GM23338 (cell line): Measurements from ENCODE around the gene RPUSD3. TPM values are rescaled to one million over a fixed set of nuclear protein-coding genes. Genes with fewer than 3 reads are reported as not detected.

ENCODE experiments used
- ATAC-seq: fragments of 200-7000 bp; cut with Tn5 transposase; 3 replicates; pipeline ENCODE4 v1.9.1; 2020
- DNase-seq: peaks from one replicate; pipeline ENCODE4 v3.0.0-alpha.2; 2015; ENCODE audit warnings: low spot score
- H2AFZ ChIP-seq: fragments of 200-600 bp; sonication (generic); 2 replicates; pipeline ENCODE4 v1.8.0; 2016; ENCODE audit warnings: antibody characterized with exemption, mild to moderate bottlenecking, moderate library complexity
- H3F3A ChIP-seq: fragments of 200-600 bp; sonication (generic); replicated peaks from 2 replicates; pipeline ENCODE4 v1.8.0; 2017; ENCODE audit warnings: antibody characterized with exemption, mixed run types, low read depth
- H3K27ac ChIP-seq: fragments of 200-600 bp; sonication (generic); 2 replicates; pipeline ENCODE4 v1.6.1; 2016; ENCODE audit warnings: low read depth
- H3K27me3 ChIP-seq: fragments of 200-600 bp; sonication (generic); 2 replicates; pipeline ENCODE4 v1.8.0; 2016; ENCODE audit warnings: mild to moderate bottlenecking, mixed run types, moderate library complexity; ENCODE audit not compliant: insufficient read depth
- H3K36me3 ChIP-seq: fragments of 200-600 bp; sonication (generic); 2 replicates; pipeline ENCODE4 v1.8.0; 2016; ENCODE audit warnings: mild to moderate bottlenecking; ENCODE audit not compliant: insufficient read depth
- H3K4me1 ChIP-seq: fragments of 200-600 bp; sonication (generic); 2 replicates; pipeline ENCODE4 v1.8.0; 2016; ENCODE audit warnings: mild to moderate bottlenecking, moderate library complexity; ENCODE audit not compliant: insufficient read depth
- H3K4me2 ChIP-seq: fragments of 200-600 bp; sonication (generic); 2 replicates; pipeline ENCODE4 v1.7.1; 2017; ENCODE audit warnings: mixed run types
- H3K4me3 ChIP-seq: fragments of 200-600 bp; sonication (generic); 2 replicates; pipeline ENCODE4 v1.6.1; 2016; ENCODE audit warnings: mixed run types
- H3K79me2 ChIP-seq: fragments of 200-600 bp; sonication (generic); replicated peaks from 2 replicates; pipeline ENCODE4 v1.8.0; 2017; ENCODE audit warnings: mild to moderate bottlenecking; ENCODE audit not compliant: insufficient read depth
- H3K9me2 ChIP-seq: fragments of 200-600 bp; sonication (generic); 2 replicates; pipeline ENCODE4 v1.8.0; 2017; ENCODE audit not compliant: insufficient read depth
- H4K20me1 ChIP-seq: fragments of 200-600 bp; sonication (generic); replicated peaks from 2 replicates; pipeline ENCODE4 v1.8.0; 2017; ENCODE audit warnings: mild to moderate bottlenecking; ENCODE audit not compliant: insufficient read depth
- H3K27ac Mint-ChIP-seq: 2 replicates; pipeline ENCODE4 v1.8.0; 2020; ENCODE audit warnings: inconsistent platforms, mild to moderate bottlenecking, moderate library complexity, mixed read lengths
- H3K27me3 Mint-ChIP-seq: 3 replicates; pipeline ENCODE4 v1.8.0; 2022; ENCODE audit warnings: low read depth, mild to moderate bottlenecking, moderate library complexity, mixed read lengths, inconsistent platforms; ENCODE audit not compliant: insufficient read depth, poor library complexity
- H3K36me3 Mint-ChIP-seq: 3 replicates; pipeline ENCODE4 v1.8.0; 2021; ENCODE audit warnings: low read depth, mild to moderate bottlenecking, inconsistent platforms, moderate library complexity, mixed read lengths
- H3K4me1 Mint-ChIP-seq: 3 replicates; pipeline ENCODE4 v1.8.0; 2020; ENCODE audit warnings: mild to moderate bottlenecking, inconsistent platforms, mixed read lengths
- H3K4me3 Mint-ChIP-seq: 3 replicates; pipeline ENCODE4 v1.8.0; 2021; ENCODE audit warnings: moderate library complexity, mild to moderate bottlenecking, inconsistent platforms, mixed read lengths
- H3K9me3 Mint-ChIP-seq: 3 replicates; pipeline ENCODE4 v1.8.0; 2020; ENCODE audit warnings: moderate library complexity, mild to moderate bottlenecking, inconsistent platforms, mixed read lengths
- CREB1 ChIP-seq: fragments of 250-450 bp; sonication (Bioruptor Pico); IDR thresholded peaks from 2 replicates; pipeline ENCODE4 v1.5.0; 2020; ENCODE audit warnings: low read depth, mild to moderate bottlenecking, moderate library complexity
- EZH2 ChIP-seq: fragments of 200-600 bp; sonication (generic); IDR thresholded peaks from one replicate; pipeline ENCODE4 v1.8.0; 2017; ENCODE audit warnings: antibody characterized with exemption, mild to moderate bottlenecking, low read depth; ENCODE audit not compliant: unreplicated experiment
- EZH2phosphoT487 ChIP-seq: fragments of 200-600 bp; sonication (generic); IDR thresholded peaks from one replicate; pipeline ENCODE4 v1.8.1; 2018; ENCODE audit warnings: antibody characterized with exemption; ENCODE audit not compliant: unreplicated experiment
- JUNB ChIP-seq: IDR thresholded peaks from one replicate; pipeline ENCODE4 v1.6.1; 2016; ENCODE audit warnings: antibody characterized with exemption; ENCODE audit not compliant: unreplicated experiment
- NANOG ChIP-seq: IDR thresholded peaks from 2 replicates; pipeline ENCODE4 v1.6.1; 2016; ENCODE audit warnings: antibody characterized with exemption, borderline replicate concordance
- POLR2AphosphoS5 ChIP-seq: IDR thresholded peaks from 2 replicates; pipeline ENCODE4 v1.6.1; 2016; ENCODE audit warnings: antibody characterized with exemption, low read depth
- STAT1 ChIP-seq: IDR thresholded peaks from one replicate; pipeline ENCODE4 v1.6.1; 2016; ENCODE audit warnings: antibody characterized with exemption; ENCODE audit not compliant: unreplicated experiment
- ZNF114 ChIP-seq: fragments of 250-450 bp; sonication (Bioruptor Pico); IDR thresholded peaks from 2 replicates; pipeline ENCODE4 v1.5.0; 2020; ENCODE audit warnings: mild to moderate bottlenecking, moderate library complexity
- ZNF331 ChIP-seq: fragments of 250-450 bp; sonication (Bioruptor Pico); IDR thresholded peaks from 2 replicates; pipeline ENCODE4 v1.5.0; 2020; ENCODE audit warnings: low read depth, mild to moderate bottlenecking, moderate library complexity
- polyA plus RNA-seq: library from polyadenylated mRNA; unstranded; fragments of >200 nt; fragmentation: Nextera tagmentation; extraction: Ambion mirVana; gene quantifications from 2 replicates; pipeline ENCODE4 v1.2.1, GENCODE V29; 2016
- total RNA-seq: library from RNA; depleted of rRNA; stranded (reverse); fragments of >200 nt; shearing (Covaris generic); gene quantifications from 2 replicates; pipeline ENCODE4 v1.2.3, GENCODE V29; 2014
- TF ChIP-seq, protein P1 (sequence below): IDR thresholded peaks from one replicate; pipeline ENCODE4 v1.6.1; 2018; ENCODE audit warnings: antibody characterized with exemption; ENCODE audit not compliant: unreplicated experiment
- TF ChIP-seq, protein P2 (sequence below), 2 experiments: fragments of 200-600 bp in 1 of 2; sonication (generic) in 1 of 2; conservative IDR thresholded peaks; 2 replicates each; pipeline versions ENCODE4 v1.5.1 to v1.6.1; 2016 to 2017; ENCODE audit warnings: antibody characterized with exemption in 2 of 2, low read depth in 2 of 2, mild to moderate bottlenecking in 2 of 2, moderate library complexity in 1 of 2
- TF ChIP-seq, protein P3 (sequence below): IDR thresholded peaks from 2 replicates; pipeline ENCODE4 v1.6.1; 2016; ENCODE audit warnings: antibody characterized with exemption

The RPUSD3 gene
- total and polyA plus RNA-seq, 2 experiments from 2014 or later = 64.3 to 73.4 TPM

DNA sequence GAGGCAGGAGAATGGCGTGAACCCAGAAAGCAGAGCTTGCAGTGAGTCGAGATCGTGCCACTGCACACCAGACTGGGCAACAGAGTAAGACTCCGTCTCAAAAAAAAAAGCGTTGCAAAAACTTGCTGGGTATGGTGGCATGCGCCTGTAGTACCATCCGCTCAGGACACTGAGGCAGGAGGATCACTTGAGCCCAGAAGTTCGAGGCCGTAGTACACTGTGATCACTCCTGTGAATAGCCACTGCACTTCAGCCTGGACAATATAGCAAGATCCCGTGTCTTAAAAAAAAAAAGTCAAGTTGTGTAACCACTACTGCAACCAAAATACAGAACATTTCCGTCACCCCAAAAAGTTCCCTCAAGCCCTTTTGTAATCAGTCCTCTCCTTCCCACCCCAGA lies 49.4 kb downstream of the RPUSD3 start (continued):
- TF ChIP-seq, protein P1, sequence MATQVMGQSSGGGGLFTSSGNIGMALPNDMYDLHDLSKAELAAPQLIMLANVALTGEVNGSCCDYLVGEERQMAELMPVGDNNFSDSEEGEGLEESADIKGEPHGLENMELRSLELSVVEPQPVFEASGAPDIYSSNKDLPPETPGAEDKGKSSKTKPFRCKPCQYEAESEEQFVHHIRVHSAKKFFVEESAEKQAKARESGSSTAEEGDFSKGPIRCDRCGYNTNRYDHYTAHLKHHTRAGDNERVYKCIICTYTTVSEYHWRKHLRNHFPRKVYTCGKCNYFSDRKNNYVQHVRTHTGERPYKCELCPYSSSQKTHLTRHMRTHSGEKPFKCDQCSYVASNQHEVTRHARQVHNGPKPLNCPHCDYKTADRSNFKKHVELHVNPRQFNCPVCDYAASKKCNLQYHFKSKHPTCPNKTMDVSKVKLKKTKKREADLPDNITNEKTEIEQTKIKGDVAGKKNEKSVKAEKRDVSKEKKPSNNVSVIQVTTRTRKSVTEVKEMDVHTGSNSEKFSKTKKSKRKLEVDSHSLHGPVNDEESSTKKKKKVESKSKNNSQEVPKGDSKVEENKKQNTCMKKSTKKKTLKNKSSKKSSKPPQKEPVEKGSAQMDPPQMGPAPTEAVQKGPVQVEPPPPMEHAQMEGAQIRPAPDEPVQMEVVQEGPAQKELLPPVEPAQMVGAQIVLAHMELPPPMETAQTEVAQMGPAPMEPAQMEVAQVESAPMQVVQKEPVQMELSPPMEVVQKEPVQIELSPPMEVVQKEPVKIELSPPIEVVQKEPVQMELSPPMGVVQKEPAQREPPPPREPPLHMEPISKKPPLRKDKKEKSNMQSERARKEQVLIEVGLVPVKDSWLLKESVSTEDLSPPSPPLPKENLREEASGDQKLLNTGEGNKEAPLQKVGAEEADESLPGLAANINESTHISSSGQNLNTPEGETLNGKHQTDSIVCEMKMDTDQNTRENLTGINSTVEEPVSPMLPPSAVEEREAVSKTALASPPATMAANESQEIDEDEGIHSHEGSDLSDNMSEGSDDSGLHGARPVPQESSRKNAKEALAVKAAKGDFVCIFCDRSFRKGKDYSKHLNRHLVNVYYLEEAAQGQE = no peak
- no peak for TF ChIP-seq EZH2
- TF ChIP-seq ZNF331 (CRISPR knock-in tag) = no peak
- TF ChIP-seq STAT1 = no peak
- TF ChIP-seq, protein P2, sequence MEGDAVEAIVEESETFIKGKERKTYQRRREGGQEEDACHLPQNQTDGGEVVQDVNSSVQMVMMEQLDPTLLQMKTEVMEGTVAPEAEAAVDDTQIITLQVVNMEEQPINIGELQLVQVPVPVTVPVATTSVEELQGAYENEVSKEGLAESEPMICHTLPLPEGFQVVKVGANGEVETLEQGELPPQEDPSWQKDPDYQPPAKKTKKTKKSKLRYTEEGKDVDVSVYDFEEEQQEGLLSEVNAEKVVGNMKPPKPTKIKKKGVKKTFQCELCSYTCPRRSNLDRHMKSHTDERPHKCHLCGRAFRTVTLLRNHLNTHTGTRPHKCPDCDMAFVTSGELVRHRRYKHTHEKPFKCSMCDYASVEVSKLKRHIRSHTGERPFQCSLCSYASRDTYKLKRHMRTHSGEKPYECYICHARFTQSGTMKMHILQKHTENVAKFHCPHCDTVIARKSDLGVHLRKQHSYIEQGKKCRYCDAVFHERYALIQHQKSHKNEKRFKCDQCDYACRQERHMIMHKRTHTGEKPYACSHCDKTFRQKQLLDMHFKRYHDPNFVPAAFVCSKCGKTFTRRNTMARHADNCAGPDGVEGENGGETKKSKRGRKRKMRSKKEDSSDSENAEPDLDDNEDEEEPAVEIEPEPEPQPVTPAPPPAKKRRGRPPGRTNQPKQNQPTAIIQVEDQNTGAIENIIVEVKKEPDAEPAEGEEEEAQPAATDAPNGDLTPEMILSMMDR (conservative IDR thresholded peaks at IDR 0.05; ENCODE audit: low read depth in 2 of 2) = no peak
- TF ChIP-seq, protein P3, sequence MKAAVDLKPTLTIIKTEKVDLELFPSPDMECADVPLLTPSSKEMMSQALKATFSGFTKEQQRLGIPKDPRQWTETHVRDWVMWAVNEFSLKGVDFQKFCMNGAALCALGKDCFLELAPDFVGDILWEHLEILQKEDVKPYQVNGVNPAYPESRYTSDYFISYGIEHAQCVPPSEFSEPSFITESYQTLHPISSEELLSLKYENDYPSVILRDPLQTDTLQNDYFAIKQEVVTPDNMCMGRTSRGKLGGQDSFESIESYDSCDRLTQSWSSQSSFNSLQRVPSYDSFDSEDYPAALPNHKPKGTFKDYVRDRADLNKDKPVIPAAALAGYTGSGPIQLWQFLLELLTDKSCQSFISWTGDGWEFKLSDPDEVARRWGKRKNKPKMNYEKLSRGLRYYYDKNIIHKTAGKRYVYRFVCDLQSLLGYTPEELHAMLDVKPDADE = no peak
- TF ChIP-seq ZNF114 = no peak

DNA sequence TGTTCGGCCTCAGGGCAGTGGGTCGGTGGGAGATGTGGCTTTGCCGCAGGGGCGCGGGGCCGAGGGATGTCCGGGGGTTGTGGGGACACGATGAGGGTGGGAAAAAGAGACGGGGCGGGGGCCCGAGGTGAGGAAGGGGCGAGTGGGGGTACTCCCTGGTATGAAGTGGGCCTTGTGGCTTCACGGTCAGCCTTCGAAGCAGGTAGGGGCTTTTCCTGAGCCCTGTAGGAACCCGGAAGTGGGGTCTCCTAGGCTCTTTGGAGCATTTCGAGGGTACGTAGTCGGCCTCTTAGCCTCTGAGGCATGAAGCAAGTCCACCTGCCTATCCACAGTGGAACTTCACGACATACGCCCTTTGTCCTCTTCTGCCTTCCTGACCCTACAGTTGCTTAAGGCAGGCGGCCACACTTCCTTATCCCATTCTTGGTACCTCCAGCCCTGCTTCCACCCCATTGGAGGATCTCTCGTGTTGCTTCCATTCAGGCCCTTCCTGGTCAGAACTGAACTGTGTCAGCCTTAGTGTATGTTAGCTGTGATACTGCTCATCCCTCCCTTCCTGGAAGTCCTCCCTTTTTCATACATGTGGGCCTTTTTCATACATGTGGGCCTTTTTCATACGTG lies 50.5 kb downstream of the RPUSD3 start:
- H3K27me3 Mint-ChIP-seq = peaks cover 12% of the 10 kb centered on the region
- Histone ChIP-seq H3K9me2 (0 out of 2 replicates have a peak, but pooled peaks cover 3% of the 10 kb centered on the region), H2AFZ (no peak overlapping the region), H3K4me1 (peaks cover 6% of the 10 kb centered on the region), H3K4me2 (peak overlapping the region; percentile 99), H3K27me3 (no peaks in the 10 kb centered on the region), H3K27ac (peak overlapping the region; percentile 99), H3F3A (peaks cover 15% of the 10 kb centered on the region; the same call in 1 of the 2 replicates), H3K79me2 (peaks cover 40% of the 10 kb centered on the region), H3K36me3 (peaks cover 14% of the 10 kb centered on the region), H3K4me3 (peak overlapping the region; percentile 92), H4K20me1 (no peaks in the 10 kb centered on the region; the same call in 1 of the 2 replicates)
- DNase-seq = peak; percentile 62
- no peaks in the 10 kb centered on the region for H3K9me3 Mint-ChIP-seq
- ATAC-seq = peak; percentile 40
- peak overlapping the region; percentile 97 for H3K4me3 Mint-ChIP-seq
- peaks cover 14% of the 10 kb centered on the region for H3K4me1 Mint-ChIP-seq
- H3K36me3 Mint-ChIP-seq = peaks cover 57% of the 10 kb centered on the region
- H3K27ac Mint-ChIP-seq = peak overlapping the region; percentile 100
- TF ChIP-seq POLR2AphosphoS5 (no peak), NANOG (no peak), EZH2 (no peak), ZNF331 (CRISPR knock-in tag) (no peak), JUNB (no peak), CREB1 (no peak), EZH2phosphoT487 (no peak), STAT1 (no peak), ZNF114 (no peak)
- TF ChIP-seq, protein P2 (conservative IDR thresholded peaks at IDR 0.05; ENCODE audit: low read depth in 2 of 2) = no peak
